IMR-90 (cell line): ENCODE data around the gene RAB11B. TPM values are rescaled to one million over a fixed set of nuclear protein-coding genes. Genes with fewer than 3 reads are reported as not detected.
A peak's percentile ranks its signal among the peaks of the same experiment; 100 is the strongest.

Experiments used
- ATAC-seq: fragments of 200-7000 bp; cut with Tn5 transposase; 2 replicates; pipeline ENCODE4 v1.9.1; 2020; ENCODE audit warnings: low read depth, mild to moderate bottlenecking, moderate library complexity
- BruUV-seq: library from RNA; stranded (reverse); fragments of 400-500 nt; replicated peaks from 2 replicates; lab custom pipeline; 2021; lab: Mats Ljungman, UMichigan
- CTCF ChIA-PET: fragments of 300-600 bp; formaldehyde crosslinking; extraction: SDS; loops from one replicate; lab custom pipeline; 2021; ENCODE audit warnings: antibody characterized with exemption; lab: Yijun Ruan, JAX
- POLR2A ChIA-PET: fragments of 300-600 bp; sonication (Branson Sonifier 250); formaldehyde crosslinking; loops from one replicate; lab custom pipeline; 2022; ENCODE audit warnings: antibody characterized with exemption; ENCODE audit not compliant: unreplicated experiment; lab: Charles Lee
- DNase-seq: peaks from one replicate; pipeline ENCODE4 v3.0.0; 2013
- H2AFZ ChIP-seq: replicated peaks from 2 replicates; pipeline ENCODE3; 2013; ENCODE audit warnings: low read length, mild to moderate bottlenecking; ENCODE audit not compliant: poor library complexity
- H2AK5ac ChIP-seq: 2 replicates; pipeline ENCODE4 v1.6.1; 2013; ENCODE audit warnings: low read depth, low read length, inconsistent platforms
- H2AK9ac ChIP-seq: replicated peaks from 2 replicates; pipeline ENCODE3; 2013; ENCODE audit warnings: mild to moderate bottlenecking, low read depth, low read length, moderate library complexity; ENCODE audit not compliant: poor library complexity
- H2BK120ac ChIP-seq: 2 replicates; pipeline ENCODE4 v1.6.1; 2013; ENCODE audit warnings: low read depth, low read length, inconsistent platforms
- H2BK15ac ChIP-seq: 3 replicates; pipeline ENCODE4 v1.6.1; 2013; ENCODE audit warnings: low read depth, low read length, inconsistent platforms
- H2BK20ac ChIP-seq: 2 replicates; pipeline ENCODE4 v1.6.1; 2013; ENCODE audit warnings: low read depth, mild to moderate bottlenecking, inconsistent platforms, low read length, moderate library complexity
- H2BK5ac ChIP-seq: 2 replicates; pipeline ENCODE4 v1.6.1; 2013; ENCODE audit warnings: mild to moderate bottlenecking, low read depth, low read length, inconsistent platforms; ENCODE audit not compliant: poor library complexity, severe bottlenecking
- H3K14ac ChIP-seq: replicated peaks from 2 replicates; pipeline ENCODE4 v1.6.1; 2013; ENCODE audit warnings: low read depth, low read length, inconsistent platforms
- H3K18ac ChIP-seq: 2 replicates; pipeline ENCODE4 v1.6.1; 2013; ENCODE audit warnings: low read depth, low read length, control low read depth
- H3K23ac ChIP-seq: 2 replicates; pipeline ENCODE4 v1.6.1; 2013; ENCODE audit warnings: low read depth, low read length, inconsistent platforms
- H3K27ac ChIP-seq: 2 replicates; pipeline ENCODE4 v1.5.1; 2013; ENCODE audit warnings: mild to moderate bottlenecking, control low read depth, low read length; ENCODE audit not compliant: insufficient read depth
- H3K27me3 ChIP-seq: 2 replicates; pipeline ENCODE4 v1.6.1; 2013; ENCODE audit warnings: low read length; ENCODE audit not compliant: control insufficient read depth, insufficient read depth
- H3K36me3 ChIP-seq: 2 replicates; pipeline ENCODE4 v1.6.1; 2013; ENCODE audit warnings: low read length, mixed read lengths; ENCODE audit not compliant: control insufficient read depth, insufficient read depth
- H3K4ac ChIP-seq: 2 replicates; pipeline ENCODE4 v1.6.1; 2013; ENCODE audit warnings: low read depth, low read length, inconsistent platforms
- H3K4me1 ChIP-seq: 2 replicates; pipeline ENCODE4 v1.6.1; 2013; ENCODE audit warnings: low read length, mixed read lengths; ENCODE audit not compliant: control insufficient read depth, insufficient read depth
- H3K4me2 ChIP-seq: 2 replicates; pipeline ENCODE4 v1.6.1; 2013; ENCODE audit warnings: low read depth, mild to moderate bottlenecking, control low read depth, low read length, moderate library complexity
- H3K4me3 ChIP-seq: 2 replicates; pipeline ENCODE4 v1.5.1; 2013; ENCODE audit warnings: low read depth, mild to moderate bottlenecking, control low read depth, low read length, moderate library complexity; ENCODE audit not compliant: insufficient read depth
- H3K56ac ChIP-seq: 2 replicates; pipeline ENCODE4 v1.6.1; 2013; ENCODE audit warnings: low read length, inconsistent platforms; ENCODE audit not compliant: insufficient read depth; ENCODE audit errors: extremely low read depth
- H3K79me1 ChIP-seq, 2 experiments: 2 replicates each; pipeline ENCODE4 v1.6.1; 2013; ENCODE audit warnings: low read length in 2 of 2, inconsistent platforms in 1 of 2, low read depth in 1 of 2
- H3K9ac ChIP-seq: 2 replicates; pipeline ENCODE4 v1.6.1; 2013; ENCODE audit warnings: low read depth, low read length, control low read depth
- H3K9me1 ChIP-seq: 2 replicates; pipeline ENCODE4 v1.6.1; 2013; ENCODE audit warnings: low read length, inconsistent platforms; ENCODE audit not compliant: insufficient read depth
- H3K9me3 ChIP-seq: 2 replicates; pipeline ENCODE4 v1.6.1; 2013; ENCODE audit warnings: low read length; ENCODE audit not compliant: control insufficient read depth, insufficient read depth
- H4K20me1 ChIP-seq: 2 replicates; pipeline ENCODE4 v1.6.1; 2013; ENCODE audit warnings: low read length, inconsistent platforms; ENCODE audit not compliant: insufficient read depth
- H4K5ac ChIP-seq: 2 replicates; pipeline ENCODE4 v1.6.1; 2013; ENCODE audit warnings: mild to moderate bottlenecking, low read depth, low read length, control low read depth
- H4K8ac ChIP-seq, 2 experiments: 2 replicates each; pipeline ENCODE4 v1.6.1; 2013; ENCODE audit warnings: low read depth in 2 of 2, low read length in 2 of 2, control low read depth in 1 of 2, inconsistent platforms in 1 of 2
- H4K91ac ChIP-seq: 2 replicates; pipeline ENCODE4 v1.6.1; 2013; ENCODE audit warnings: low read depth, low read length, inconsistent platforms; ENCODE audit not compliant: insufficient read depth
- CEBPB ChIP-seq: IDR thresholded peaks from 2 replicates; pipeline ENCODE4 v1.6.1; 2012; ENCODE audit warnings: low read depth, low read length, improper control_type of control experiment
- CHD1 ChIP-seq: IDR thresholded peaks from 2 replicates; pipeline ENCODE4 v1.6.1; 2012; ENCODE audit warnings: low read depth, low read length, improper control_type of control experiment
- MXI1 ChIP-seq: IDR thresholded peaks from 2 replicates; pipeline ENCODE4 v1.6.1; 2012; ENCODE audit warnings: low read depth, mild to moderate bottlenecking, low read length, moderate library complexity, borderline replicate concordance
- POLR2A ChIP-seq: IDR thresholded peaks from 2 replicates; pipeline ENCODE4 v1.6.1; 2012; ENCODE audit warnings: mild to moderate bottlenecking, low read depth, low read length
- RCOR1 ChIP-seq: IDR thresholded peaks from 2 replicates; pipeline ENCODE4 v1.6.1; 2012; ENCODE audit warnings: mild to moderate bottlenecking, low read length, improper control_type of control experiment; ENCODE audit not compliant: insufficient replicate concordance
- WGBS, 2 experiments: methylation state at CpG; one replicate each; pipeline versions ENCODE4 v1.1.5 to v1.1.7; 2013; ENCODE audit warnings: missing lambda C conversion rate in 2 of 2; ENCODE audit not compliant: insufficient read length in 1 of 2; ENCODE audit errors: extremely low coverage in 2 of 2; 5-methylcytosine and 5-hydroxymethylcytosine counted together
- dilution Hi-C: fragments of 300-500 bp; cut with HindIII; formaldehyde crosslinking; loops from one replicate; pipeline ENCODE4 v1.14.3; 2018; ENCODE audit warnings: low sequenced_read_pairs; ENCODE audit not compliant: unreplicated experiment
- in situ Hi-C: fragments of 300-500 bp; cut with MboI; formaldehyde crosslinking; loops from 3 replicates; pipeline ENCODE4 v1.14.3; 2019; ENCODE audit warnings: low sequenced_read_pairs, inconsistent platforms, mixed read lengths
- intact Hi-C: fragments of 100-400 bp; cut with micrococcal nuclease; formaldehyde crosslinking; loops from 2 replicates; pipeline ENCODE4 v1.10.0; 2022
- polyA plus RNA-seq, 3 experiments: library from polyadenylated mRNA; depleted of rRNA; stranded (reverse); fragments of >200 nt; gene quantifications; 2 replicates each; pipeline ENCODE4 v1.2.3, GENCODE V29; 2012; ENCODE audit warnings: low replicate concordance in 1 of 3
- total RNA-seq: library from RNA; depleted of rRNA; stranded (reverse); fragments of >200 nt; gene quantifications from 2 replicates; pipeline ENCODE4 v1.2.3, GENCODE V29; 2012

RAB11B gene
- total and polyA plus RNA-seq, 2 of the 4 experiments (the other 2 are of a cell fraction): 8.2 to 117 TPM

DNA sequence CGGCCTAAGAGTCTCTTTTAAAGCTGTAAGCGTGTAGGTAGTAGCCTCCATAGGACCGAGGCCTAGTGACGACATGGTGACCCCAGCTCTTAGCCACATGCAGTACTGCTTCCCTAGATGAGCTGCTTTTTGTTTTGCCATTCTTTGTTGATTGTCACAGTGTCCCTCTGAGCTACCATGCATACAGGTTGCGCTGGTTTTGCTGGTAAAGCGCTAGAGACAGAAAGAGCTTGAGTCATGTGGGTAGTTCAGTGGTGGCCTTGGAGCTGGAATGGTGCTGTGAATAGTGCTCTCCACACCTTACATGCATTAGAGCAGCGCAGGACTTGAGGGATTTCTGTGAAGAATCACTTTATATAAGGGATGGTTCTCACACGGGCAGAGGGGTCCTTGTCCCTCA lies 59.7 kb downstream of the RAB11B start (continued):
- TF ChIP-seq CHD1: no peak
- no peak for TF ChIP-seq RCOR1

DNA sequence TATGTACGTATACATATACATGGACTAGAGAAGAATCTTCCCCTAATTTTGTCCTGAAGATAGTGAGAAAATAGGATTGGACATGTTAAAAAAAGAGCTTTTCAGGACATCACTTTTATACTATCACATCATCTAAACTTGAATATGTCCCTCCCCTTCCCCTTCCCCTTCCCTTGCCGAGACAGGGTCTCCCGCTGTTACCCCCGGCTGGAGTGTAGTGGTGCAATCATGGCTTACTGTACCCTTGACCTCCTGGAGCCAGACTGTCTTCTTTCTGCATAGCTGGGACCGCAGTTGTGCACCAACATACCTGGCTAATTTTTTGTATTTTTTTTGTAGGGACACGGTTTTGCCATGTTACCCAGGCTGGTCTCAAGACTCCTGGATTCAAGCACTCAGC lies 61.2 kb downstream of the RAB11B start:
- no peak overlapping the region for H2BK15ac ChIP-seq
- H2AK5ac ChIP-seq: no peak overlapping the region
- no peak overlapping the region; the same call in 1 of the 2 replicates for H3K4me2 ChIP-seq
- no peak overlapping the region for H2BK20ac ChIP-seq
- DNase-seq (no peak), ATAC-seq (no peak)
- H3K79me1 ChIP-seq: peaks cover under 1 to 82% of the 10 kb centered on the region in 2 experiments; a peak in 3 of 4 replicates
- H3K4me3 ChIP-seq: no peak overlapping the region
- H4K5ac ChIP-seq: no peak overlapping the region
- no peak overlapping the region for H3K23ac ChIP-seq
- no peak overlapping the region for H3K18ac ChIP-seq
- H2AFZ ChIP-seq: no peak overlapping the region
- 100% methylated on average over 1 of the region's 6 CpGs; no CpG with 5 or more reads in 1 of the 2 experiments for WGBS, 2 experiments
- intact Hi-C loops: no loop called here
- in situ Hi-C loops: no loop called here
- peak overlapping the region; percentile 2; the same call in 1 of the 2 replicates for H3K14ac ChIP-seq
- H4K8ac ChIP-seq: no peak overlapping the region
- H3K9me1 ChIP-seq: peaks cover 41% of the 10 kb centered on the region
- dilution Hi-C loops: no loop called here
- H3K4ac ChIP-seq: no peak overlapping the region
- ChIA-PET CTCF (interaction anchor here (1.1 kb wide), 1 partner anchor 131 kb away, joined by 3 read pairs; no protein-coding TSS in a partner anchor), POLR2A (no interaction called here)
- BruUV-seq: no TSS peak
- no peak overlapping the region for H3K9ac ChIP-seq
- peaks cover 99% of the 10 kb centered on the region for H4K20me1 ChIP-seq
- no peaks in the 10 kb centered on the region for H3K27me3 ChIP-seq
- no peak overlapping the region for H3K56ac ChIP-seq
- no peak overlapping the region for H2BK120ac ChIP-seq
- H2AK9ac ChIP-seq: no peak overlapping the region
- no peak for TF ChIP-seq CEBPB
- TF ChIP-seq MXI1: no peak
- no peak for TF ChIP-seq POLR2A
- no peak overlapping the region for H4K91ac ChIP-seq
- H3K36me3 ChIP-seq: peaks cover 15% of the 10 kb centered on the region
- no peaks in the 10 kb centered on the region for H3K9me3 ChIP-seq
- H2BK5ac ChIP-seq: no peak overlapping the region
- H3K4me1 ChIP-seq: peaks cover 14% of the 10 kb centered on the region
- no peak overlapping the region for H3K27ac ChIP-seq
